ENCODE results near the gene DXO.
"Not testable (repeated sequence)": the region's sequence is repeated elsewhere in the genome, so short reads cannot be mapped to it uniquely, and the experiment has no call there.

GRCh38 chr6:31976065-31976464, 4.1 kb upstream of the DXO start:
- not testable (repeated sequence) for TF ChIP-seq CTCF, POLR2A, EP300 (IDR thresholded peaks at IDR 0.05)

Measured in tibial nerve (tissue), 4 donors.